22Rv1 (cell line): ENCODE results near the gene OR8D1.

Experiments used
- ZFX ChIP-seq: fragments of 450-650 bp; IDR thresholded peaks from 2 replicates; pipeline ENCODE4 v1.6.1; 2017; ENCODE audit warnings: antibody characterized with exemption, borderline replicate concordance
- TF ChIP-seq, protein P1 (sequence below): fragments of 450-650 bp; IDR thresholded peaks from 2 replicates; pipeline ENCODE4 v1.5.1; 2017; ENCODE audit warnings: mild to moderate bottlenecking

DNA sequence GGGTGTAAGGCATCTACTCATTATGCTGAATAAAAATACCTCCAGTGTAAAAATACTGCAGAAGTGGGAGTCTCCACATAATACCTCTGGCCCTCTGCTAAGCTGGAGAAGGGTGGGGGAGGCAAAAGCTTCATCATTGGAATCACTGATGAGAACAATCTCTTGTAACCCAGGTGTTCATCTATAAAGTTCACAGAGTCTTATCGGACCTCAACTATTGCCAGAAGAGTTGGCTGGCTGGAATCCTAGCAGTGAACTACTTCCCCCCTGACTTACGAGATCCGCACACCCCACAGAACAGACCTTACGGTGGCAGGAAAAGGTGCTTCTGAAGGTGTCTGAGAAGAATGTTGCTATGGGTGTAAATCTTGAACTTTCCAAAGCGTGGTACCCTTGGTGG, 2.5 kb downstream of the OR8D1 start:
- TF ChIP-seq, protein P1, sequence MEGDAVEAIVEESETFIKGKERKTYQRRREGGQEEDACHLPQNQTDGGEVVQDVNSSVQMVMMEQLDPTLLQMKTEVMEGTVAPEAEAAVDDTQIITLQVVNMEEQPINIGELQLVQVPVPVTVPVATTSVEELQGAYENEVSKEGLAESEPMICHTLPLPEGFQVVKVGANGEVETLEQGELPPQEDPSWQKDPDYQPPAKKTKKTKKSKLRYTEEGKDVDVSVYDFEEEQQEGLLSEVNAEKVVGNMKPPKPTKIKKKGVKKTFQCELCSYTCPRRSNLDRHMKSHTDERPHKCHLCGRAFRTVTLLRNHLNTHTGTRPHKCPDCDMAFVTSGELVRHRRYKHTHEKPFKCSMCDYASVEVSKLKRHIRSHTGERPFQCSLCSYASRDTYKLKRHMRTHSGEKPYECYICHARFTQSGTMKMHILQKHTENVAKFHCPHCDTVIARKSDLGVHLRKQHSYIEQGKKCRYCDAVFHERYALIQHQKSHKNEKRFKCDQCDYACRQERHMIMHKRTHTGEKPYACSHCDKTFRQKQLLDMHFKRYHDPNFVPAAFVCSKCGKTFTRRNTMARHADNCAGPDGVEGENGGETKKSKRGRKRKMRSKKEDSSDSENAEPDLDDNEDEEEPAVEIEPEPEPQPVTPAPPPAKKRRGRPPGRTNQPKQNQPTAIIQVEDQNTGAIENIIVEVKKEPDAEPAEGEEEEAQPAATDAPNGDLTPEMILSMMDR: no peak
- no peak for TF ChIP-seq ZFX
